Measurements from ENCODE around the gene RHOBTB3. TPM values are rescaled to one million over a fixed set of nuclear protein-coding genes. Genes with fewer than 3 reads are reported as not detected.
A peak's percentile ranks its signal among the peaks of the same experiment; 100 is the strongest.

Gene RHOBTB3
- total RNA-seq, 1 donor from 2014 or later = 134 TPM

DNA sequence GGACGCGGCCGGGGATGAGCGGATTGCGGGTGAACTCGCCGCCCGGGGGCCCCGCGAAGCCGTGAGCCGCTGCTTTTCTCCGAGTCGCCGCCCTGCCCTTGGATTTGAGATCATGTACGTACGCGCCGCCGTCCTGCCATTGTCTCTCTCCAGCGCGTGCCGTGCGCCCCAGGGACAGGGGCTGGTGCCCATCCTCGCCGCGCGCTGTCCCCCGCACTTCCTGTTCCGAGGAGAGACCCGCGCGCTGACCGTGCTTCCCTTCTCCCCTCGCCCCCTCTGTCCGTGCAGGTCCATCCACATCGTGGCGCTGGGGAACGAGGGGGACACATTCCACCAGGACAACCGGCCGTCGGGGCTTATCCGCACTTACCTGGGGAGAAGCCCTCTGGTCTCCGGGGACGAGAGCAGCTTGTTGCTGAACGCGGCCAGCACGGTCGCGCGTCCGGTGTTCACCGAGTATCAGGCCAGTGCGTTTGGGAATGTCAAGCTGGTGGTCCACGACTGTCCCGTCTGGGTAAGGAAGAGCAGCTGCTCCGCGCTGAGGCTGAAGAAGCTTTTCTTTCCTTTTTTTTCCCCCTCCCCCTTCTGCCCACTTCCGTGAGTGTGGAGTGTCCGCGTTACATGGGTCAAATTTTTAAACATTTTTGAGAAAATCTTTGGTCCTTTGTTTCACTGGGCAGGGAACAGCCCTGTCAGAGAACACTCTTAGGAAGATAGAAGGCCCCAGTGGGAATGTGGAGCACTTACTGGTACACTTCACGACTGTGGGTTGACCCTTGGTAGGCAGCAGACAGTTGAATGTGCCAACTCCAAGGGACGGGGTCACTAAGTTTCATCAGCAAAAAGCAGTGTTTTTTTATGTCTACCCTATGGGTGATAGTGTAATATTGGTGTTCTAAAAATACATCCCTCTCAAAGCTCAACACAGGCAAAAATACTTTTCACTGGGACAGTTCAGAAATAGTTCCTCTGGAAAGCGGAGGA, 727 bp downstream of the RHOBTB3 start:
- peak; percentile 51 for DNase-seq

- peak; percentile 16 for DNase-seq
Observed at GRCh38 chr5:95733107-95733665, 2.0 kb downstream of the RHOBTB3 start.

DNA sequence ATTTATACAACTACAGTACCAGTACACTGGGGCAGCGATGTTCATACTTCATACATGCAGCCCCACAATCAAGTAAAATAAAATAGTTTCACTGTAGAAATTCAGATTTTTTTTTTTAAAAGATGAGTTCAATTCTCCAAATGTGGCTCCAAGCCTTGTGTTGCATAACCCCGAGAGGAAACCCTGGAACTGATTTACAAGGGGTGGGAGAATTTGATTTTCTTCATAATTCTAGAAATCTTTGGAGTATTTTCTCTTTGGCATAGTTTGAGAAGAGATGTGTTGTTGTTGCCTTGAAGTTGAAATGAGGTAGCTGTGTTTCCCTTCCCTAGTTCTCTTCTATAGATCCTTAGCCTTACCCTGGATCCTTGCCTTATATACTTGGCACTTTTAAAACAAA, 3.1 kb downstream of the RHOBTB3 start:
- DNase-seq = peak; percentile 49

GRCh38 chr5:95734906-95735305, 3.8 kb downstream of the RHOBTB3 start:
- DNase-seq = peak; percentile 44

GRCh38 chr5:95735406-95735805, 4.3 kb downstream of the RHOBTB3 start:
- no peak for DNase-seq

DNA sequence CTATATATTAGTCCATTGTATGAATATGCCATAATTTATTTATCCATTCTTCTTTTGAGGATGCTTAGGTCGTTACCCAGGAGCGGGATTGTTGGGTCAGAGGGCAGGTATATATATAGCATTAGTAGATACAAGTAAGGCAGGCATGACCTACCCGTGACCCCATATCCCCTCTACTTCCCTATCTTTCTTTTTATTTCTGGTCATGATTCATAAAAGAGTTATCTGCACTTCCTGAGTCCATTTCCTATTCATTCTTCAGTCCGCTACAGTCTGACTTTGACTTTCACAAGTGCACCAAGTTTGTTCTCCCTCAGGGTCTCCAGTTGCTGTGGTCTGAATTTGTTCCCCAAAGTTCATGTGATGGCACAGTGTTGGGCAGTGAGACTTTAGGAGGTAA, 6.9 kb downstream of the RHOBTB3 start:
- DNase-seq = no peak

- DNase-seq = no peak
Observed at GRCh38 chr5:95738834-95739233, 7.7 kb downstream of the RHOBTB3 start.

GRCh38 chr5:95739857-95740256, 8.7 kb downstream of the RHOBTB3 start:
- DNase-seq = no peak

DNA sequence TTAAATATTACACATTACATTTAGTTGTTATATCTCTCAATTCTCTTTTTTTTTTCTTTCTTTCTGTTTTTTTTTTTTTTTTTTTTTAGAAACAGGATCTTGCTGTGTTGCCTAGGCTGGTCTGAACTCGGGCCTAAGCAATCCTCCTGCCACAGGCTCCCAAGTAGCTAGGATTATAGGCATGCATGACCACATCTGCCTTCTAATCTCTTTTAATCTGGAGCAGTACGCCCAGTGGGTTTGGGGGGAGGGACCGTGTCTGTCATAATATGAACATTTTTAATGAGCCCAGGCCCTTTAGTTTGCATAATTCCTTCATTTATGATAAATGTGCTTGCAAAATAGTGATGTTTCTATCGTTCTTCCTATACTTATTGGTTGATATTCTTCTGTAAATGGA, 10.3 kb downstream of the RHOBTB3 start:
- DNase-seq = no peak

DNA sequence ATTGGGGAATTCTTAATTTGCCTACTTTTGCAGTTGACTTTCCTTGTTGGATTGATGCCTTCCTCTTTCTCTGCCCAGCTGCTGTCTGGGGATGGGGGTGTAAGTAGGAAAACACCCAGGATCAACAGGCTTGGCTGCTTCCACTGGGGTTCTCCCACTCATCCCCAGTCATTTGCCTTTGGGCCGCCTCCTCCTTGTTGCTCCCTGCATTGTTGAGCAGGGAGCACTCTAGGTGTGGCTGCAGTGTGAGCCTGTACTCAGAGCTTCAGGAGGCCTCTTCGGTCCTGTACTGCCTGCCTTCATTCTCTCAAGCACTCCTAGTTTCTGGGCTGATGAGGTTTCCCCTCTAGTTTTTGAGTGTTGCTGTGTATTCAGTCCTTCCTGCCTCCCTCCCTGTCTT, 12.1 kb downstream of the RHOBTB3 start:
- no peak for DNase-seq

DNA sequence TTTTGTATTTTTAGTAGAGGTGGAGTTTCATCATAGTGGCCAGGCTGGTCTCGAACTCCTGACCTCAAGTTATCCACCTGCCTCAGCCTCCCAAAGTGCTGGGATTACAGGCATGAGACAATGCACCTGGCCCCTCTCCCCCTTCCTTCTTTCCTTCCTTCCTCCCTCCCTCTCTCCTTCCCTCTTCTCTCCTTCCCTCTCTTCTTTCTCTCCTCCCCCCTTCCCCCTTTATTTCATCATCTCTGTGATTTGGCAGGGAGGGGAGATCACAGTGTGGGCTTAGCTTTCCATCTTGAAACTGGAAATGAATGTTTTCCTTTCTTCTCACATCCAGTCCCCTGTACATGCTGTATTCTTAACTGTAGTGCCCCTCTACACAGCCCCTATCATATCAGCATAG, 12.7 kb downstream of the RHOBTB3 start:
- DNase-seq = no peak

DNA sequence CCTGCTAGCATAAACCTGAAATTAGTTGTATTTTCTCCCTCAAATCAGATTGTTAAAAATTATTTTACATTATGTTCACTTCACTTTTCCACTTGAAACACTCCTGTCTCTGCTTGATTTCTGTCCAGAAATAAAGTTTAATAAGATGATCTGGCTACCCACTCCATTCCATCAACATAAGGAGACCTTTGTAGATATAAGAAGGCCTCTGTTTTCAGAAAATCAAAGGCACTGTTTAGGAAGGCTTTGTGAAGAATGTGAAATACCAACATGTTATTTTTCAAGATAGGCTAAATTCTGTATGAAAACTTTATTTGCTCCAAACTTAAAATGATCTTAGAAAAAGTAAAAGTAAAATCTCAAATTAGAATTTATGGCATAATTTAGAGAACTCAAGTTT, 15.1 kb downstream of the RHOBTB3 start:
- DNase-seq = no peak

DNA sequence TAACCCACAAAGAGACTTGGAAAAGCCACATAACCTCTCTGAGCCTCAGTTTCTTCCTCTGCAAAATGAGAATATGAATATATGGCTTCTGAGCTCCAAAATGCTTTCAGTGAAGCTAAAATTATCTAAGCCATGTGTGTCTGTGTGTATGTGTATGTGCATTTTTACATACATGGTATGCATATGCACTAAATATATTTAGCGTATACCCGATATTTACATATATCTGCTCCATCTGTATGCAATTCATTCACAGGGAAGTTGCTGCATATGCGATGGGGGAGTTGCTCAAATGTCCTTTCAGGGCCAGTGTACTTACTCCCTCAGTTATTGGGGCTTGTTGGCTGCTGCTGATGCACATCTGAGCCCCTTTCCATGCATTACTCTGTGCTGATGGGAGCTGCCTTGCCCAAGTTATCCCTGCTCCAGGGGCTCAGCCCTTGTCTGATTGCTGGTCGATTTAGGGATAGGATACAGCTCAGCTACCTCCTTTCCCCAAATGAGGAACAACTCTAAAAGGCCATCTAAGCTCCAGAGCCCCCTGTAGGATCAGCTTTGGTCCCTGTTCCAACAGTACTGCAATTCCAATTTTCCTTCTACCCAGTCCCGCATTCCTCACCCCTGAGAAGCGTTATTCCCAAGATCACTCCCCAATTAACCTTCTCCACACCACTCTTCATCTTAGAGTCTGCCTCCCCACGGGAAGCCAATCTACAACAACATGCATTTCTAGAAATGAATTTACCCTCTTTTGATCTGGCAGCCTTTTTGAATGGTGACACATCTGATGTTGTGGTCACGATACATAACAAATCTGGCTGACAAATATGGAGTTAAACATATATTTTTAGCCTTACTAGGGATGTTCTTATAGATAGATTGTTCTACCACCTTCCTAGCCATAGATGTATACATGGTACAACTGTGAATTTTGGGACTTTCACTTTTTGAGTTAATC, 15.9 kb downstream of the RHOBTB3 start:
- DNase-seq = no peak

DNA sequence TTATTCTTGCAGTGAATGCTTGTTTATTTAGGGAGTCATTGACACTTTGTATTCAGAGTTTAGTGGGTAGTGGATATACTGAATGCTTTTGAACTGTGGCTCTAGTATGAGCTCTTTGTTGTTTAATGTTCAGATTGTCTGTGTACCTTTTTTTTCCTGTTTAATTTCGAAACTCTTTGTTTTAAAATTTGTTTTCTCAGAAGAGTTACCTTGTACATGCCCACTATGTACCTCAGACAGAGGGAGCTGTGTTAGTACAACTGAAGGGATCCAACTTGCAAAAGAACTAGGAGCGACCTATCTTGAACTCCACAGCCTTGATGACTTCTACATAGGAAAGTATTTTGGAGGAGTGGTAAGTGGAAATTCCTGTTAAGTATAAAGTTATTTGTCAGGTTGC, 17.0 kb downstream of the RHOBTB3 start:
- no peak for DNase-seq

- DNase-seq = no peak
Observed at GRCh38 chr5:95754545-95754944, 23.4 kb downstream of the RHOBTB3 start.

GRCh38 chr5:95759005-95759404, 27.9 kb downstream of the RHOBTB3 start:
- DNase-seq = no peak

DNA sequence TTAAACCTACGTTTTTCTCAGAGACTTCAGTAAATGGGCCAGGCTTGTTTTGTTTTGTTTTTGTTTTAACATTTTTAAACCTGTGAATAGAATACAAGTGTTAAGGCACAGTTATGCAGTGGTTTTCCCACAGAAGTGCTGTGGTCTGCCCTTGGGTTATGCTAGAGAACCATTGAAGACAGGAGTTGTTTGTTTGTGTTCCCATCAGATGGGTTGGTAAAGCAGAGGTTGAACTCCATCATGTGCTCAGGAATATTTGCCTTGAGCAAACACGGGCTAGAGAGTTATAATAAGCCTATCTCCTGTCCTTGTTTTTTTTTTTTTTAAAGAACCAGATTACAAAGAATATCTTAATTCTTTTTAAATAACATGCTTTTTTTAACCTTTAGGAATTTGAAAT, 28.5 kb downstream of the RHOBTB3 start:
- no peak for DNase-seq

DNA sequence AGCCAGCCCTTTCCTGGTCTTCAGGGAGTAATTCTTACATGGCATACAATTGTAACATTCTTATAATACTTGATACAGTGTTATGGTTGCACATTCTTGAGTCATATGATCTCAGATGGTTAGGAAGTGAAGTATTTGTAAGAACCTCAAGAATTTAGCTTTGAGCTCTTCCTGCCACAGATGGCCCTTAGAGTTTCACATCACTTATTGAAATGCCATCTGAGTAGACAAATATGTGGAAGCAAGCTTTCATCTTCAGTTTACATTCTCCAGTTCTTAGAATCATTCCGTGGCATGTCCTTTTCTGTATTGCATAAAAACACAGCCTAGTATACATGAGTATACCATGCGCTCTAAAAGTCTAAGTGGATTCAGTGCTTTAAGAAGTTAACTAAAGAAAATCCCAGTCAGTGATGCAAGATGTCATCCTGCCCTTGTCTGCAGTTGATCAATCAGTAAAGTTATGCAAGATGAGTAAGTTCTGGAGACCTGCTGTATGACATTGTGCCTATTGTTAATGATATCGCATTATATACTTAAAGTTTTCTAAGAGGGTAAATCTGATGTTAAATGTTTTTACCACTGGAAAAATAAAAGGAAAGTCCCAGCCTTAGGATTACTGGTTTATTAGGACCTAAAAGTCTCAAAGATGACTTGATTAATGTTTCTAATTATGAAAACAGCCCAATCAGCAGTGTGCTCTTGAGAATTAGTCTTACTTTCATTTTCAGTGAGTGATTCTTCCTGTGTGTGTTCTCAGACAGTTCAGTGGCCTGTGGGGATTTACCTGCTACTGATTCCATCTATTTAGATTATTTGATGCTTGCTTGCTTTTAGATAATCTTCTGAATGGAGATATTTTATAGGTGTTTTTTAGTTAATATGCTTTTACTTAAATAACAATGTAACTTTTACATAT, 29.4 kb downstream of the RHOBTB3 start:
- DNase-seq = peak; percentile 77

- DNase-seq = no peak
Observed at GRCh38 chr5:95761771-95762651, 30.9 kb downstream of the RHOBTB3 start.

DNA sequence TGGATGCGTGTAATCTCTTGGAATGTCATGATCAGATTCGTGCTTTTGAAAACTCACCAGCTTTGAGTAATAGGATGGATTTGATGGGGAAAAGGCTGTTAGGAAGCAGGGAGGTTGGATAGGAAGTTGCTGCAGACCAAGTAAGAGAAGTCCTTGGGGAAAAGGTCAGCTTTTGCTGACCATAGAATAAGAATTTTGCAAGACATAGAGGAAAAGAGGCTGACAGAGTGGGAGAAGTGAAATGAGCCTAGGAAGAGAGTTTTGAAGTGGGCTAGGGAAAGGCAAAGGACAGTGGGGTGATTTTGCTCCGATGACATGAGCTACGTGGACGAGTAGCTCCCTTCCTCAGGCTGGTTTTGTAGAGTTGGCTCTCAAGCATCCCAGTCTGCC, 31.5 kb downstream of the RHOBTB3 start:
- DNase-seq = no peak

GRCh38 chr5:95763941-95764340, 32.8 kb downstream of the RHOBTB3 start:
- no peak for DNase-seq
